Stimulated activated naive B cell treated with anti-CD40 and anti-IgM and Interleukin-4, amounts not matched to agents 10 μg/mL and 1 μg/mL and 100 μg/mL, for 72 hours (primary cell): Measurements from ENCODE around the gene PMVK.

Experiments
- ATAC-seq, 2 donors: fragments of 150-1000 bp; cut with Tn5 transposase; replicated peaks; 2 replicates each; pipeline ENCODE4 v1.10.0; 2021; ENCODE audit warnings: moderate library complexity in 1 of 2
- DNase-seq: peaks from one replicate; pipeline ENCODE4 v3.0.0; 2021
- H3K27ac Mint-ChIP-seq: one replicate; pipeline ENCODE4 v1.8.0; 2022; ENCODE audit warnings: mild to moderate bottlenecking, mixed read lengths
- H3K27me3 Mint-ChIP-seq, 2 donors: one replicate each; pipeline ENCODE4 v1.8.0; 2022; ENCODE audit warnings: mixed read lengths in 2 of 2
- H3K36me3 Mint-ChIP-seq, 2 donors: one replicate each; pipeline ENCODE4 v1.8.0; 2022; ENCODE audit warnings: mixed read lengths in 2 of 2, mild to moderate bottlenecking in 1 of 2
- H3K4me1 Mint-ChIP-seq, 2 donors: one replicate each; pipeline ENCODE4 v1.8.0; 2022; ENCODE audit warnings: mixed read lengths in 2 of 2, mild to moderate bottlenecking in 1 of 2
- H3K4me3 Mint-ChIP-seq, 2 donors: one replicate each; pipeline ENCODE4 v1.8.0; 2022; ENCODE audit warnings: mild to moderate bottlenecking in 2 of 2, mixed read lengths in 2 of 2, moderate library complexity in 1 of 2
- H3K9me3 Mint-ChIP-seq, 2 donors: one replicate each; pipeline ENCODE4 v1.8.0; 2022; ENCODE audit warnings: mixed read lengths in 2 of 2, mild to moderate bottlenecking in 1 of 2

Gene PMVK

DNA sequence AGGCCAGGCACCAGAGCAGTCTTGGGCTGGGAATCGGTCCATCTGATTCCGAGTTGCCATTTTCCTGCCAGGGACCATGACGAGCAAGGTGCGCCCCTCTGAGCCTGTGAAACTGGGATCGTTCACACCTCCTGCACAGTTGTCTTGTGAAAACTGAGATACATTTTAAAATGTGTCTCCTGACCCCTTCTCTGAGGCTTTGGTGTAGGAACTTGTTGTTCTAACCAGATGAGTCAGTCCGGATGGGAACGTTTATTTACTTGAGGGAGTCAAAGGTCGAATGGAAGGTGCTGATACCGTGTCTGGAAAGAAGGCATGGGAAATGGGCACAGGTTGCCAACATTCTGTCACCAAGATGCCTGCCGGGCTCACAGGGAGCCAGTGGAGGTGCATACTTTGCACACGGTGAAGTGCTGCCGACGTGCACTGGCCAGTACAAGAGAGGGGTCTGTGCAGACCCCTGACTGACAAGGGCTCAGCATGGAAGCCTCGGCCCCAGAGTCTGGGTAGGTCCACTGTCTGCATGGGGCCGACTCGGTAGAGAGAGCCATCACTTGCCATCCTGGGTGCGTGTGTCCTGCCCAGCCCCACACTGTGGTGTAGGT, 59.0 kb downstream of the PMVK start:
- H3K4me3 Mint-ChIP-seq, result no peak overlapping the region
- no peaks in the 10 kb centered on the region for H3K36me3 Mint-ChIP-seq
- peaks cover 0 to 4% of the 10 kb centered on the region in 2 donors for H3K4me1 Mint-ChIP-seq
- no peaks in the 10 kb centered on the region for H3K9me3 Mint-ChIP-seq
- H3K27ac Mint-ChIP-seq, result no peak overlapping the region
- no peak for DNase-seq
- H3K27me3 Mint-ChIP-seq, result peaks cover 7 to 11% of the 10 kb centered on the region in 2 donors
- ATAC-seq, result no peak

DNA sequence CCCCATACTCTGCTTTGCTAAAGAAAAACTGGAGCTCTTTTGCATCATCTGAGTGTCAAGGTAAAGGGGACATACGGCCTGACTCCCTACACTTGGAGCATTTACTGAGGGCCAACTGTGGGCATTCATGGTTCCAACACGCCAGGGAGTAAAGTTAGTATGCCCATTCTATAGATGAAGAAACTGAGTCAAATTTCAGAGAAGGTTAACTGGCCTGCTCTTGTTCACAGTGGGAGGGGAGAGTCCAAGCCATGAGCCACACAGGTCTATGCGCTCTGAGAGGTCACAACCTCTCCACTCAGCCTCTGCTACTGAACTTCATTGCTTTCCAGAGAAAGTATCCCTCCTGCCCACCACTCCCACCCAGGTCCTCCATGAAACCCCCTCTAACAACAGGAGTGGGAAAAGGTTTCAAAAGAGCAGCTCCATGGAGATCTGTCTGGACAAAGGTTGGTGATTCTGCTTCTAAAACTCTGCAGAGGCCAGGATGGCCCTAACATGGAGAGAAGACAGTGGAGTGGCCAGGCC, 59.6 kb downstream of the PMVK start:
- ATAC-seq, result no peak
- no peak for DNase-seq
- H3K36me3 Mint-ChIP-seq, result no peaks in the 10 kb centered on the region
- H3K4me1 Mint-ChIP-seq, result peaks cover 0 to 4% of the 10 kb centered on the region in 2 donors
- H3K27me3 Mint-ChIP-seq, result peaks cover 10 to 11% of the 10 kb centered on the region in 2 donors
- no peaks in the 10 kb centered on the region for H3K9me3 Mint-ChIP-seq
- H3K4me3 Mint-ChIP-seq, result no peak overlapping the region
- no peak overlapping the region for H3K27ac Mint-ChIP-seq
